ENCODE results near the gene CCL4L2.

DNA sequence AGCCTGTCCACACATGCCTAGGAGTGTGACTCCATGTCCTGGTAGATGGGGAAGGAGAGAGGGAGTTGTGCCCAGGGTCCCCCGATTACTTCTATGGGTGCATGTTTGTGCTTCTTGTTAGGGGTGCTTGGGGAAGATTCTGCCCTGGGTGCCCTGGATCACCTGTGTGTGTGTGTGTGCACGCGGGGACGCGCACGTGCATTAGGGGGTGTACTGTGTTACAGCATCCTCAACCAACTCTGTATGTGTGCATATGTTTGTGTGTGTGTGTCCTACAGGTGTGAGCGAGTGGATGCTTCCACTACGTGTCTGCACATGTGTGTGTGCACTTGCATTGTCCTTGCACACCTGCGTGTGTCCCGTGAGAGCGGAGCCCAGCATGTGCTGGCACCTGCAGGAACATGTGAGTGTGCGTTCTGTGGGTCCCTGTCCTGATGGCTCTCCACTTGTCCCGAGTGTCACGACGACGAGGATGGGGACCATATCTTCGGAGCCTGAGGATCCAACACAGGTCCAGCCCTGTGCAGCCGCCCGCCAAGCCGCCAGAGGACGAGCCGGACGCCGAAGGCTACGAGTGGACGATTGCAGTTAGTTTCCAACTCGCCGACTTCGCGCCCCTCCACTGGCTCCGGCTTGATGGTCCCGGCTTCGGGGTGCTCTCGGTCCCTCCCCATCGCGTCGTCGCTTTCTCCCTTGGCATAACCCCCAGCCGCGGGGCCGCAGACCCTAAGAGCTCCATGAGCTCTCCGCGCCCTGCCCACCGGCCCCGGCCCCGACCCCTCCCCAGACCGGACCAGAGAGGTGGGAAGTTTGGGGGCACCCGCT is 28.5 kb upstream of the CCL4L2 start:
- TF ChIP-seq EZH2phosphoT487 (IDR thresholded peaks at IDR 0.05; ENCODE audit: borderline replicate concordance, low read depth) (no peak), SIN3A (IDR thresholded peaks at IDR 0.05; ENCODE audit: borderline replicate concordance, low read depth, low read length) (no peak), MEF2A (IDR thresholded peaks at IDR 0.05; ENCODE audit: borderline replicate concordance, low read depth) (no peak), TAF1 (IDR thresholded peaks at IDR 0.05; ENCODE audit: borderline replicate concordance, low read depth, low read length) (no peak), YY1 (IDR thresholded peaks at IDR 0.05; ENCODE audit: low read depth) (no peak), FOXM1 (IDR thresholded peaks at IDR 0.05; ENCODE audit: low read depth) (no peak), ELF1 (IDR thresholded peaks at IDR 0.05) (no peak), NRF1 (IDR thresholded peaks at IDR 0.05; ENCODE audit: low read depth, low read length) (no peak), RAD21 (IDR thresholded peaks at IDR 0.05; ENCODE audit: low read length) (no peak), SMC3 (IDR thresholded peaks at IDR 0.05; ENCODE audit: low read depth, low read length) (no peak)
- TF ChIP-seq, protein P1, sequence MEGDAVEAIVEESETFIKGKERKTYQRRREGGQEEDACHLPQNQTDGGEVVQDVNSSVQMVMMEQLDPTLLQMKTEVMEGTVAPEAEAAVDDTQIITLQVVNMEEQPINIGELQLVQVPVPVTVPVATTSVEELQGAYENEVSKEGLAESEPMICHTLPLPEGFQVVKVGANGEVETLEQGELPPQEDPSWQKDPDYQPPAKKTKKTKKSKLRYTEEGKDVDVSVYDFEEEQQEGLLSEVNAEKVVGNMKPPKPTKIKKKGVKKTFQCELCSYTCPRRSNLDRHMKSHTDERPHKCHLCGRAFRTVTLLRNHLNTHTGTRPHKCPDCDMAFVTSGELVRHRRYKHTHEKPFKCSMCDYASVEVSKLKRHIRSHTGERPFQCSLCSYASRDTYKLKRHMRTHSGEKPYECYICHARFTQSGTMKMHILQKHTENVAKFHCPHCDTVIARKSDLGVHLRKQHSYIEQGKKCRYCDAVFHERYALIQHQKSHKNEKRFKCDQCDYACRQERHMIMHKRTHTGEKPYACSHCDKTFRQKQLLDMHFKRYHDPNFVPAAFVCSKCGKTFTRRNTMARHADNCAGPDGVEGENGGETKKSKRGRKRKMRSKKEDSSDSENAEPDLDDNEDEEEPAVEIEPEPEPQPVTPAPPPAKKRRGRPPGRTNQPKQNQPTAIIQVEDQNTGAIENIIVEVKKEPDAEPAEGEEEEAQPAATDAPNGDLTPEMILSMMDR (IDR thresholded peaks at IDR 0.05), result no peak
- TF ChIP-seq, protein P2, sequence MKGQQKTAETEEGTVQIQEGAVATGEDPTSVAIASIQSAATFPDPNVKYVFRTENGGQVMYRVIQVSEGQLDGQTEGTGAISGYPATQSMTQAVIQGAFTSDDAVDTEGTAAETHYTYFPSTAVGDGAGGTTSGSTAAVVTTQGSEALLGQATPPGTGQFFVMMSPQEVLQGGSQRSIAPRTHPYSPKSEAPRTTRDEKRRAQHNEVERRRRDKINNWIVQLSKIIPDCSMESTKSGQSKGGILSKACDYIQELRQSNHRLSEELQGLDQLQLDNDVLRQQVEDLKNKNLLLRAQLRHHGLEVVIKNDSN (IDR thresholded peaks at IDR 0.05; ENCODE audit: borderline replicate concordance, low read depth), result no peak
- TF ChIP-seq, protein P3, sequence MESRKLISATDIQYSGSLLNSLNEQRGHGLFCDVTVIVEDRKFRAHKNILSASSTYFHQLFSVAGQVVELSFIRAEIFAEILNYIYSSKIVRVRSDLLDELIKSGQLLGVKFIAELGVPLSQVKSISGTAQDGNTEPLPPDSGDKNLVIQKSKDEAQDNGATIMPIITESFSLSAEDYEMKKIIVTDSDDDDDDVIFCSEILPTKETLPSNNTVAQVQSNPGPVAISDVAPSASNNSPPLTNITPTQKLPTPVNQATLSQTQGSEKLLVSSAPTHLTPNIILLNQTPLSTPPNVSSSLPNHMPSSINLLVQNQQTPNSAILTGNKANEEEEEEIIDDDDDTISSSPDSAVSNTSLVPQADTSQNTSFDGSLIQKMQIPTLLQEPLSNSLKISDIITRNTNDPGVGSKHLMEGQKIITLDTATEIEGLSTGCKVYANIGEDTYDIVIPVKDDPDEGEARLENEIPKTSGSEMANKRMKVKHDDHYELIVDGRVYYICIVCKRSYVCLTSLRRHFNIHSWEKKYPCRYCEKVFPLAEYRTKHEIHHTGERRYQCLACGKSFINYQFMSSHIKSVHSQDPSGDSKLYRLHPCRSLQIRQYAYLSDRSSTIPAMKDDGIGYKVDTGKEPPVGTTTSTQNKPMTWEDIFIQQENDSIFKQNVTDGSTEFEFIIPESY (IDR thresholded peaks at IDR 0.05; ENCODE audit: borderline replicate concordance, low read depth), result no peak

Data from SK-N-SH (cell line).